Dermis blood vessel endothelial cell (primary cell): ENCODE data around the gene HSF2. TPM values are rescaled to one million over a fixed set of nuclear protein-coding genes. Genes with fewer than 3 reads are reported as not detected.
A peak's percentile ranks its signal among the peaks of the same experiment; 100 is the strongest.
"Not testable (repeated sequence)": the region's sequence is repeated elsewhere in the genome, so short reads cannot be mapped to it uniquely, and the experiment has no call there.

Experiments
- DNase-seq: peaks from one replicate; pipeline ENCODE4 v3.0.0; 2010
- total RNA-seq: library from RNA; depleted of rRNA; stranded (reverse); fragments of >200 nt; gene quantifications from 2 replicates; pipeline ENCODE4 v1.2.3, GENCODE V29; 2014

The HSF2 gene
- total RNA-seq, 1 donor from 2014 or later, result 27.6 TPM

DNA sequence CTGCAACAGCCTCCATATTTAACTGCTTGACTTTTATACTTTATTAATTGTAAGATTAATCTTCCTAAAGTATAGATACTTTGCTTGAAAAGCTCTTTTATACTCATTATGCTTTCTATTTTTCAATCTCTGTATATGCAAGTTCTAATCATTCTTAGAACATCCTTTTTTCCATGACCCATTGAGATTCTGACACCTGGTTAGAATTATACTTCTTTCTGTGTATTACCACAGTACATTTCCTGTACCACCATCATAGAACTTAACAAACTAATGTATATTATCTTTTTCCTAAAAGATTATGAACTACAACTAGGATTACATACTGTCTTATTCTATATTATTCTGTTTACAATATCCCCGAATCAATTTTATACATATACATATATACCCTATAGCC, 58.6 kb downstream of the HSF2 start:
- no peak for DNase-seq

GRCh38 chr6:122459240-122459639, 59.8 kb downstream of the HSF2 start:
- DNase-seq, result no peak

DNA sequence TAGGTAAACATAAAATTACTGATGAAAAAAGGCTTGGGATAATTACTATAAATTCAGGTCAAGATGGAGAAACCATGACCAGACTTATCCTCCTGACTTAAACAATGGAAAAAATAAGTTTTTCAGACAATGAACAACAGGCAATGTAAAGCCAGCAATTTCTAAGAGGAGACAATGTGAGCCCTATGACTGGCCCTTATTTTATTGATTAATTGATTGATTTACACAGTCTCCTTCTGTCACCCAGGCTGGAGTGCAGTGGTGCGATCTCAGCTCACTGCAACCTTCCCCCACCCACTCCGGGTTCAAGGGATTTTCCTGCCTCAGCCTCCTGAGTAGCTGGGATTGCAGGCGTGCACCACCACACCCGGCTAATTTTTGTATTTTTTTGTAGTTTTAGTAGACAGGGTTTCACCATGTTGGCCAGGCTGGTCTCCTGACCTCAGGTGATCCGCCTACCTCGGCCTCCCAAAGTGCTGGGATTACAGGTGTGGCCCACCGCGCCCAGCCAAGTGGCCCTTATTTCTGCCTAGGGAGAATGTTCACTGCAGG, 60.5 kb downstream of the HSF2 start:
- DNase-seq, result not testable (repeated sequence)

DNA sequence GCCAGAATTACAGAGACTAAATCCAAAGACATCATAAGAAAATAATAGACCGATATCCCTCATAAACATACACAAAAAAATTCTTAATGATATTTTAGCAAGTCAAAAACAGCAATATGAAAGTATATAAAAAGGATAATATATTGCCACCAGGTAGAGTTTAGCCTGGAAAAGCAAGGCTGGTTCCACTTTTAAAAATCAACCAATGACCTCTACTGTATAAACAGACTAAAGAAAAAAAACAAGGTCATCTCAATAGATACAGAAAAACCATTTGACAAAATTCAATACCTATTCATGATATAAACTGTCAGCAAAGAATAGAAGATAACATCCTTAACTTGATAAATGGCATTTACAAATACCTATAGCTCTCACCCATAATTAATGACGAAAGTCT, 62.4 kb downstream of the HSF2 start:
- no peak for DNase-seq

- DNase-seq, result peak; percentile 97
Measured at GRCh38 chr6:122471107-122472021, 71.9 kb downstream of the HSF2 start, which contains the start of gene SERINC1. Gene SERINC1 (minus strand): TSS chr6:122471807. CDS start chr6:122471737, 70 bp downstream.

DNA sequence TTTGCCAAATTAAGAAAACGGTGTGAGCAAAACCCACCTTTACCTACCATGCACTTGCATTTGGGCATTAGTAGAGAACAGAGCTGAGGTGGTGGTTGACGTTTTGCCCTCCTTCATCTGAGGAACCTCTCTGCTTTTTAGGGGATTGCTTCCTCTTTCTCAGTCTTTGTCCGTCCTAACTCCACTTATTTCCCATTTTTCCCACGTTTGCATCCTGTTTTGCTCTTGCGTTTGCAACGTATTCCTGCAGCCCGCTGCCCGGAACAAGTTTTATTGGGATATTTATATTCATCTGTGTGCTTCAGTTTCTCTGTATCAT, 72.5 kb downstream of the HSF2 start:
- DNase-seq, result no peak

DNA sequence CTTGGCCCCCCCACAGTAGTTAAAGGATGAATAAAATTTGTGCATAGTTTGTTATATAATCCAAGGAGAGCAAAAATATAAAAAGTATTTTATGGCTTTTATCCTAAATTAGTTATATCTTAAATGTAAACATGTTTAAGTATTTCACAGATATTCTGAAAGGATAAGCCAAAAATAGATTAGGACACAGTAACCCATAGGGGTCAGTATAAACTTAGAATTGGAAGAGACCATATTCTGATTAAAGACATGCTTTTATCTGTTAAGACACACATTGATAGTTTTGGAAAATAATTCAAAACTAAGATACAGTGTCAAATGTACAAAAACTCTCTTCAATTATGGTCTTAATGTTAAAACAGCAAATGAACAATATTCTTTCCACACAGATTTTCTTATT, 76.7 kb downstream of the HSF2 start:
- peak; percentile 54 for DNase-seq

DNA sequence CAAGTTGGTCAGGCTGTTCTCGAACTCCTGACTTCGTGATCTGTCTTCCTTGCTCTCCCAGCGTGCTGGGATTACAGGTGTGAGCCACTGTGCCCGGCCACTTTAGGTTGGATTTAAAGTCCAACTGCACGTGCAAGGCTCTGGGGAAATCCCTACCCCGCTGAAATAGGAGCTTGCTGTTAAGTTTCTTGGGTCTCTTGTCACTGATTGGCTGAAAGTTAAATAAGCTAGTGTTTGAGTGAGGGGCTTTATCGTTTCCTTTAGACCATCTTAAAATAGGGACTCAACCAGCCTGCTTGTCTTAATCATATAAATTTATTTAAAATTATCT, 83.3 kb downstream of the HSF2 start:
- DNase-seq, result no peak

Other genes starting within 250 kb of the HSF2 start
- gene SERINC1, start 72.2 kb downstream of the HSF2 start, total RNA-seq, result 207 and 230 TPM in 2 replicates
- 0.19 TPM in 1 of 2 replicates, not detected in the other for gene PKIB, start 210.8 kb downstream of the HSF2 start, total RNA-seq